Testis (tissue), 3 donors: Measurements from ENCODE around the gene NLRP1. TPM values are rescaled to one million over a fixed set of nuclear protein-coding genes. Genes with fewer than 3 reads are reported as not detected.

Experiments
- DNase-seq: peaks from one replicate; pipeline ENCODE4 v3.0.0-alpha.2; 2019
- H3K27ac ChIP-seq, 2 donors: fragments of 200-600 bp; sonication (generic); one replicate each; pipeline ENCODE4 v1.5.1; 2019
- H3K27me3 ChIP-seq: fragments of 200-600 bp; sonication (generic); one replicate; pipeline ENCODE4 v1.5.1; 2019
- H3K36me3 ChIP-seq: fragments of 200-600 bp; sonication (generic); one replicate; pipeline ENCODE4 v1.5.1; 2017; ENCODE audit warnings: low read depth; ENCODE audit errors: missing control alignments
- H3K4me1 ChIP-seq: fragments of 200-600 bp; sonication (generic); one replicate; pipeline ENCODE4 v1.5.1; 2019
- H3K4me3 ChIP-seq, 2 donors: fragments of 200-600 bp; sonication (generic); one replicate each; pipeline ENCODE4 v1.5.1; 2017 to 2019
- H3K9me3 ChIP-seq: fragments of 200-600 bp; sonication (generic); one replicate; pipeline ENCODE4 v1.5.1; 2017
- POLR2A ChIP-seq: fragments of 450-650 bp; IDR thresholded peaks from one replicate; pipeline ENCODE4 v1.6.1; 2017; ENCODE audit warnings: antibody characterized with exemption, mild to moderate bottlenecking, moderate library complexity
- WGBS, 2 donors: methylation state at CpG; one replicate each; pipeline ENCODE4 v1.1.5; 2018; 5-methylcytosine and 5-hydroxymethylcytosine counted together
- intact Hi-C: fragments of 100-400 bp; cut with DNase I; formaldehyde crosslinking; loops from one replicate; pipeline ENCODE4 v1.15.1; 2023; ENCODE audit warnings: low total_unique reads
- polyA plus RNA-seq: library from polyadenylated mRNA; stranded (reverse); fragments of 350-450 nt; fragmentation: Illumina TruSeq; extraction: RNeasy Lipid Tissue Mini Kit (QIAGEN cat#74804); gene quantifications from one replicate; pipeline ENCODE4 v1.2.3, GENCODE V29; 2014; ENCODE audit warnings: low read depth, low replicate concordance; ENCODE audit not compliant: insufficient read depth
- total RNA-seq, 2 donors: library from RNA; depleted of rRNA; stranded (reverse); fragments of >200 nt; gene quantifications; one replicate each; pipeline ENCODE4 v1.2.3, GENCODE V29; 2016
- TF ChIP-seq, protein P1 (sequence below), 3 experiments: fragments of 450-650 bp in 2 of 3; fragments of 200-600 bp in 1 of 3; sonication (generic) in 1 of 3; IDR thresholded peaks; one replicate each; pipeline ENCODE4 v1.5.1; 2016 to 2019; ENCODE audit warnings: antibody characterized with exemption in 3 of 3, mild to moderate bottlenecking in 2 of 3, moderate library complexity in 1 of 3

Gene NLRP1
- total and polyA plus RNA-seq, 3 donors from 2014 or later = 35.4 to 68.5 (median 39.0) TPM

DNA sequence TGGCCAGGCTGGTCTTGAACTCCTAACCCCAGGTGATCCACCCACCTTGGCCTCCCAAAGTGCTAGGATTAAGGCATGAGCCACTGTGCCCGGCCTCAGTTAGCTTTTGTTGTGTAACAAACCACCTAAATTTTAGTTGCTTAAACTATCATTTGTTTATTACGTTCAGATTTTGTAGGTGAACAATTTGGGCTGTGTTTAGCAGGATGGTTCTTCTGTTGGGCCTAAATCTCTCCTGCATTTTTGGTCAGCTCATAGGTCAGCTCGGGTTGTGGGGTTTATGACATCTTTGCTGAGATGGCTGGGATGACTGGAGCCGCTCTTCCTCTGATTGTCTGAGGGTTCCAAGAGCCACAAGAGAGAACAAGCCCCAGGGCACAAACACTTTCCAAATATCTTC, 21.1 kb upstream of the NLRP1 start:
- TF ChIP-seq POLR2A = no peak
- Histone ChIP-seq H3K9me3 (no peaks in the 10 kb centered on the region), H3K4me1 (no peaks in the 10 kb centered on the region), H3K27me3 (no peaks in the 10 kb centered on the region), H3K4me3 (no peak overlapping the region), H3K27ac (no peak overlapping the region), H3K36me3 (no peaks in the 10 kb centered on the region)
- DNase-seq = no peak
- 62 to 92% methylated on average over 4 of the region's 4 CpGs for WGBS, 2 donors
- intact Hi-C loops = no loop called here

DNA sequence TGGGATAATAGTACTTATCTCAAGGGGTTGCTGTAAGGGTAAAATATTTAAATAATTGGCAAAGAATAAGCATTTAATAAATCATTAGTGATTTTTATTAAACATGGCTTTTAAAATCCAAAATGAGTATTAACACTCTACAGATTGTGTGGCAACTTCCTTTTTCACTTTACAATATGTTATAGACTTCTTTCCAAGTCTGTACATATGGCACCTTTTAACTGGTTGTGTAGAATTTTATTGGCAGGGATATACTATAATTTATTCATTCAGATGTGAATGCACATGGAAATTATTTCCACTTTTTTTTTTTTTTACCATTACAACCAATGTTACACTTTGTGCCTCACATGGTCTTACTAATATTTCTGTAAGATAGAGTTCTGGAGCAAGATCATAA, 15.7 kb upstream of the NLRP1 start:
- H3K27me3 ChIP-seq = no peaks in the 10 kb centered on the region

DNA sequence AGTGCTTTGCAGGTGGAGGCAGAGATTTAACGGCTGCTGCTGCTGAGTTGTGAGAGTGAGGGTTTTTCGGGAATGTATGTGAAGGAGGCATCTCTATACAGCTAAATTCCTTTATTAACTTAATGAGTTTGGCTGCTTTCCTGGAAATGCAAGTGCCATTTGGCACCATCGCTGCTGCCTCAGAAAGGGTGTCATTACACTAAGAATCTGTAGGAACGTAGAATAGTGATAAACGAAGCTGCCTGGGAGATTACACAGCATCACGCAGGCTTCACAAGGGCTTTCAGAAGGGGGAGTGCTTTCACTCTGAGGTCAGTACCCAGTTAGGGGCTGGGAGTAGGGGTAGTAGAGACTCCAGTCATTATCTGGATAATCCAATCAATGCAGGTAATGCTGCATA, 14.1 kb upstream of the NLRP1 start:
- WGBS, 2 donors = 25 to 29% methylated on average over 6 of the region's 6 CpGs
- Histone ChIP-seq H3K27me3 (no peaks in the 10 kb centered on the region), H3K9me3 (no peaks in the 10 kb centered on the region), H3K4me1 (no peaks in the 10 kb centered on the region), H3K4me3 (no peak overlapping the region), H3K36me3 (no peaks in the 10 kb centered on the region), H3K27ac (no peak overlapping the region)
- TF ChIP-seq, protein P1, sequence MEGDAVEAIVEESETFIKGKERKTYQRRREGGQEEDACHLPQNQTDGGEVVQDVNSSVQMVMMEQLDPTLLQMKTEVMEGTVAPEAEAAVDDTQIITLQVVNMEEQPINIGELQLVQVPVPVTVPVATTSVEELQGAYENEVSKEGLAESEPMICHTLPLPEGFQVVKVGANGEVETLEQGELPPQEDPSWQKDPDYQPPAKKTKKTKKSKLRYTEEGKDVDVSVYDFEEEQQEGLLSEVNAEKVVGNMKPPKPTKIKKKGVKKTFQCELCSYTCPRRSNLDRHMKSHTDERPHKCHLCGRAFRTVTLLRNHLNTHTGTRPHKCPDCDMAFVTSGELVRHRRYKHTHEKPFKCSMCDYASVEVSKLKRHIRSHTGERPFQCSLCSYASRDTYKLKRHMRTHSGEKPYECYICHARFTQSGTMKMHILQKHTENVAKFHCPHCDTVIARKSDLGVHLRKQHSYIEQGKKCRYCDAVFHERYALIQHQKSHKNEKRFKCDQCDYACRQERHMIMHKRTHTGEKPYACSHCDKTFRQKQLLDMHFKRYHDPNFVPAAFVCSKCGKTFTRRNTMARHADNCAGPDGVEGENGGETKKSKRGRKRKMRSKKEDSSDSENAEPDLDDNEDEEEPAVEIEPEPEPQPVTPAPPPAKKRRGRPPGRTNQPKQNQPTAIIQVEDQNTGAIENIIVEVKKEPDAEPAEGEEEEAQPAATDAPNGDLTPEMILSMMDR (IDR thresholded peaks at IDR 0.05) = no peak
- no peak for TF ChIP-seq POLR2A
- DNase-seq = no peak
- intact Hi-C loops = no loop called here

More for the DNA sequence above, 15.7 kb upstream of the NLRP1 start:
- intact Hi-C loops = no loop called here
- no peak for DNase-seq
- Histone ChIP-seq H3K4me3 (no peak overlapping the region), H3K9me3 (no peaks in the 10 kb centered on the region), H3K36me3 (no peaks in the 10 kb centered on the region), H3K4me1 (no peaks in the 10 kb centered on the region), H3K27ac (no peak overlapping the region)
- TF ChIP-seq, protein P1 (IDR thresholded peaks at IDR 0.05) = no peak
- TF ChIP-seq POLR2A = no peak

DNA sequence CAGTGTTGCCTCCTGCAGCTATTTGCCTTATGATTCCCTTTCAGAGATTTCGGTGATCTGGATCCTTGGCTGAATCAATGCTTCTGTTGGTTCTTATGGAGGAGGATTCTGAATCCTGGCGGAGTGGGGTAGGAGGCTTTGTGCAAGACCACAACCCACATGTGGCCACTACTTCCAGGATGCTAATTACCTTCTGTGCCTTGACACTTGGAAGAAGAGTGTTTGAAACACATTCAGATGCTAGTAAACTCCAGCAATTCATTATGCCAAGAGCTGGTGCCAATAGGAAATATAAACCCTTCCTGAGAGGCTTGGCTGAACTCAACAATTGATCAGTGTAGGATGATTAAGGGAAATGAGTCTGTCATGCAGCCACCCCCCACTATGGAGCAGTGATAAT, 12.1 kb upstream of the NLRP1 start:
- no peak overlapping the region for H3K27ac ChIP-seq
- no peak for TF ChIP-seq POLR2A
- TF ChIP-seq, protein P1 (IDR thresholded peaks at IDR 0.05) = no peak
- no peaks in the 10 kb centered on the region for H3K4me1 ChIP-seq
- H3K9me3 ChIP-seq = no peaks in the 10 kb centered on the region
- intact Hi-C loops = no loop called here
- WGBS, 2 donors = 67 to 95% methylated on average over 2 of the region's 2 CpGs
- H3K4me3 ChIP-seq = no peak overlapping the region
- no peak for DNase-seq
- H3K27me3 ChIP-seq = no peaks in the 10 kb centered on the region
- no peaks in the 10 kb centered on the region for H3K36me3 ChIP-seq

DNA sequence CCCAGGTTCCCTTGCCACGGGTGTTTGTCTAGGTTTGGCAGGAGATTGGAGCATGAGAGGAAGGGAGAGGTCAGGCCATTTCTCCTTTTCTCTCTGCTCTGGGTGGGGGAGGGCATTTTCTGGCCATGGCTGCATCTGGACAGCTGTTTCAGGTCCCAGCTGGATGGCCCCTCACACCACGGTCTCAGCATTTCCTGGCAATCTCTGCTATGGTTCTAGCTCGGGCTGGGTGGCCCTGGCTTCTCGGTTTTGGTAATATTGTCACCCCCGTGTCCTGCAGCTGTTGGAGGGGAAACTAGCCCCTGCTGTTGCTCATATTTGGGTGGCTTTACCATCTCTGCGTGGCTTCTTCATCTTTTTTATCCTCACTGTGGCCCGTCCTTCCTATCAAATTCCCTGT, 11.5 kb upstream of the NLRP1 start:
- no peaks in the 10 kb centered on the region for H3K27me3 ChIP-seq
- 52 to 55% methylated on average over 7 of the region's 7 CpGs for WGBS, 2 donors
- no peak overlapping the region for H3K27ac ChIP-seq
- intact Hi-C loops = no loop called here
- no peaks in the 10 kb centered on the region for H3K9me3 ChIP-seq
- no peak for DNase-seq
- no peaks in the 10 kb centered on the region for H3K36me3 ChIP-seq
- H3K4me1 ChIP-seq = no peaks in the 10 kb centered on the region
- H3K4me3 ChIP-seq = no peak overlapping the region
- no peak for TF ChIP-seq POLR2A
- TF ChIP-seq, protein P1 (IDR thresholded peaks at IDR 0.05) = no peak
